Measurements from ENCODE around the gene SUPT5H.
"Not testable (repeated sequence)": the region's sequence is repeated elsewhere in the genome, so short reads cannot be mapped to it uniquely, and the experiment has no call there.

The SUPT5H gene

DNA sequence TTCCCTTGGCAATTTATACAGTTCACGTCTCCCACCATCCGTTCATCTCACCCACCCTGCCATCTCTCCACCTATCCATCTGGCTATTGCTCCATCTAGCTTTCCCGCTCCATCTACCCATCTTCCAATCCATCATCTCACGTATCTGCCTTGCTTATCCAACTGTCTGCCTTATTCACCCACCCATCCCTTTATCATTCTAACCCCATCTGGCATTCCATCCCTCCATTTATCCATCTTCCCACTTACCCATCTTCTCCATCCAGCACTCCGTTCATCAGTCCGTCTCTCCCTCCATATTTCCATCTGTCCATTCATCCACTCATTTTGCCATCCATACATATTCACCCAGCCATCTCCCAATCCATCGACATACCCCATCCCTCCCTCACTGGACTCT lies 19.6 kb upstream of the SUPT5H start:
- DNase-seq (ENCODE audit: low read depth), result no peak

GRCh38 chr19:39426170-39426569 lies 19.2 kb upstream of the SUPT5H start:
- DNase-seq (ENCODE audit: low read depth), result no peak

GRCh38 chr19:39427707-39428106 lies 17.7 kb upstream of the SUPT5H start:
- no peak for DNase-seq (ENCODE audit: low read depth)

GRCh38 chr19:39428283-39429112 lies 16.9 kb upstream of the SUPT5H start:
- DNase-seq (ENCODE audit: low read depth), result no peak

- DNase-seq (ENCODE audit: low read depth), result peak; percentile 64
Observed at GRCh38 chr19:39430675-39431593, 14.4 kb upstream of the SUPT5H start.

DNA sequence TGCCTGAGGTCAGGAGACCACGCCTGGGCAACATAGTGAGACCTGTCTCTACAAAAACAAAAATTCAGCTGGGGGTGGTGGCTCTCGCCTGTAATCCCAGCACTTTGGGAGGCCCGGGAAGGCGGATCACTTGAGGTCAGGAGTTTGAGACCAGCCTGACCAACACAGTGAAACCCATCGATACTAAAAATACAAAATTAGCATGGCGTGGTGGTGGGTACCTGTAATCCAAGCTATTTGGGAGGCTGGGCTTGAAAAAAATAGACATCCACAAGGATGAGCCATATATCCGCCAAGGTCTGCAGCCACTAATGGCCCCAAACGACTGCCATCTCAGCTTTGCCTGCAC lies 12.7 kb upstream of the SUPT5H start:
- DNase-seq (ENCODE audit: low read depth), result no peak

DNA sequence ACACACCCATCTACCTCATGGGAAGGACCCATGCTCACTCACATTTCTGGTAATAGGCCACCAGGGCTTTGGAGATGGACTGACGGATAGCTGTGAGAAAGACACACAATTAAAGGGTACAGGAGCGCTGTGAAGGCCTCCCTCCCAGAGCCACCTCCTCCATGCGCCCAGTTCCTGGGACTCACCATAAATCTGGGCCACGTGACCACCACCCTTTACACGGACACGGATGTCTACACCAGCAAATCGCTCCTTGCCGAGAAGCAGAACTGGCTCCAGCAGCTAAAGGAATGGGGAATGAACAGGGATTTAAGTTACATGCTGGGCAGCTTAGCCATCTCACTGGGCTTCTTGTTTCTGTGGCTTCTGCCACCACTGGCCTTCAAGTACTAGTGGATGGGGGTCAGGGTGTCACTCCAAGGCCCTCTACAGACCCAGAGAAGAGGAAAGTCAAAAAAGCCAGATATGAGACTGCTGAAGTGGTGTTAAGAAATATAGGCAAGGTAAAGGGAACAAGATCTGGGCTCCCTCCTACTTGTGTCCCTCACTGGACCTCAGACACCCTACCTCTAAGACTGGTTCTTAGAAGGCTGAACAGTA lies 11.8 kb upstream of the SUPT5H start:
- no peak for DNase-seq (ENCODE audit: low read depth)

DNA sequence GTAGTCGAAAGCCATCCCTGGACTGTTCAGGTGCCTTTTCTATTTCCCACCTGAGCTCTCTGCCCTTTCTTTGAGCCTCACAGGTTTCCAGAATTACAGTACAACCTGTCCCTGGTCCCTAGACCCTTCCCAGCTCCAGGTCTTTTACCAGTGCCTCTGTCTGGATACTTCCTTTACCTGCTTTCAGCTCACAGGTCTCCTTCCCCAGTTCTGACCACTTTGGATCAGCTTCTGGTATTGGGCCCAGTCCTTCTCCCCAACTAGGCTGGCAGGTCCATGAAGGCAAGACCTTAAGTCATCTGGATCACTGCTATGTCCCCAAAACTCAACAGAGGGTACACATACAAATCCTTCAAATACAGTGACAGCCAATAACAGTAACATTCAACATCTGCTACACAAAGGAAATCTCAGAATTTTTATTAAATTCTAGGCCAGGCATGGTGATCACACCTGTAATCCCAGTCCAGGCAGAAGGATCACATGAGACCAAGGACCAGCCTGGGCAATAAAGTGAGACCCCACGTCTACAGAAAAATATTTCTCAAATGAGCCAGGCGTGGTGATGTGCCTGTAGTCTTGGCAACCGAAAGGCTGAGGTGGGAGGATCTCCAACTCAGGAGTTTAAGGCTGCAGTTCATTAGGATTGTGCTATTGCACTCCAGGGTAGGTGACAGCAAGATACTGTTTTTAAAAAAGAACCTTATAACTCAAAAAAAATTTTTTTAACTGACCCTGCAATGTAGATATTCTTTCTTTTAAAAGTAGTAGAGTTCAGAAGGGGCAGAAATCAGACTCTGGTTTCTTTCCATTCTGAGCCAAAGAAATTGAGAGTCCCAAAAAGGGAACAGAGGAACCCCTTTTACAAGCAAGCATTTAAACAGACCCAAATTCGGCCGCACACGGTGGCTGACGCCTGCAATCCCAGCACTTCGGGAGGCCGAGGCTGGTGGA lies 11.0 kb upstream of the SUPT5H start:
- no peak for DNase-seq (ENCODE audit: low read depth)

DNA sequence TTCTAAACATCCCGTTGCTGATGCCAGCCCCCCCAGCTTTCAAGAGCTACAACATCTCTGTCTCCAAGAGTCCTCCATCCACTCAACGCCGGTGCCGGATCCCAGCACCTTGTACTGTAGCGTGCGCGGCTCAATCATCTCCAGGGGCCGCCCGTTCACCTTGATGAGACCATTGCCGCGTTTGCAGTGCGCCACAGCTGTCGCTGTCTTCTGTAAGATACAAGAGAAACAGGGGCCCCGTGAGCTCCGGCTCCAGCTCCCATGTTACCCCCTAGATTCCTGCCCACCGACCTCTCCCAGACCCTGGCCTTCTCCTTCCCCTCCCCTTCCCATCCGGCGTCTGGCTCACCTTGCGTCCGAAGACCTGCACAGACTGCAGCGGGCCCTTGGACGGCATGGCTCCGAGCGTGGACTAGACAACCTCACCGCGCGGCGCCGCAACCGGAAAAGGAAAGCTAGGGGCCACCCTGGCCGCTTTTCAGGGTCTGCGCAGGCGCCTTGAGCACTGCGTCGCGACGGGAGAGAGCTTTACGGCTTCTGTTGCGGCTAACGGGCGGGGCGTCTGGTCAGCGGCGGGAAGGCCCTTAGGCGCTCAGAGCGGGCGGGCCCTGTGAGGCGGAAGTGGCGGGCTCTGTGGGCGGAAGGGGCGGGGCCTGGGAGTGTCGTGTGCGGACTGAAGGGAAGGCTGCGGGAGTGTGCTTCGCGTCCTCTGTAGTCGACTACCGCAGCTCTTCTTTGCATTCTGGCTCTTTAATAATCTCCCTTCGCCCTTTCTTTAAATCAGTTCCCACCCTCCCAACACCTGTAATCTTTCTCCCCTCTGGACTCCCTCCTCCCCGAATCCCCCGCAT lies 9.7 kb upstream of the SUPT5H start, which contains the start of gene RPS16:
Gene RPS16 (minus strand): TSS at position 451 of the 851 bp plus-strand sequence. CDS start 54 bp downstream, at position 397.
- peak; percentile 100 for DNase-seq (ENCODE audit: low read depth)

DNA sequence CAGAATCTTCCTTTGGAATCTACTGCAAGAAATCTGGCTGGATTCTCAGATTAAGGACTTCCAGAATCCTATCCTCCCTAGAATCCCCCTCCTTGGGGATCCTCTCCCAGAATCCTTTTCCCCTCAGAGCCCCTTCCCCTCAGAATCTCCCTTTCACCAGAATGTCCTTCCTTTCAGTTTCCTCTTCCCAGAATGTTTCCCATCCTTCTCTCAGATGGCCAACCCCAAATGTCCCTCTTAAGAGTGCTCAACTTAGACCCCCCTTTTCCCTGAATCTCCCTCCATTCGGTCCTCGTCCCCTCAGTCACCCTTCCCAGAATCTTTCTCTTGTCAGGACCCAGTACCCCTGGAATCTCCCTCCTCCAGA lies 9.0 kb upstream of the SUPT5H start:
- DNase-seq (ENCODE audit: low read depth), result no peak

DNA sequence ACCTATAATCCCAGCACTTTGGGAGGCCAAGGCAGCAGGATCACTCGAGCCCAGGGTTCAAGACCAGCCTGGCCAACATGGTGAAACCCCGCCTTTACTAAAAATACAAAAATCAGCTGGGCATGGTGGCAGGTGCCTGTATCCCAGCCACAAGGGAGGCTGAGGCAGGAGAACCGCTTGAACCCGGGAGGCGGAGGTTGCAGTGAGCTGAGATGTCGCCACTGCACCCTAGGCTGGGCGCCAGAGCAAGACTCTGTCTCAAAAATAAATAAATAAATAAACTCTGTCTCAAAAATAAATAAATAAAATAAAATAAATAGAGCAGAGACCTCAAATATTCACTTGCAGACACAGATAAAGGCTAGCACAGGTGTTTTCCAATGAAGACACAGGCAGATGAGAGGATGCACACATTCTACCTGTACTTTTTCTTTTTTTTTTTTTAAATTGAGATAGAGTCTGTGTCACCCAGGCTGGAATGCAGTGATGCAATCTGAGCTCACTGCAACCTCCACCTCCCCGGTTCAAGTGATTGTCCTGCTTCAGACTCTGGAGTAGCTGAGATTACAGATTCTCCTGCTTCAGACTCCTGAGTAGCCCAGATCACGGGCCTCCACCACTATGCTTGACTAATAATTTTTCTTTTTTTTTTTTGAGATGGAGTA lies 7.0 kb upstream of the SUPT5H start:
- DNase-seq (ENCODE audit: low read depth), result no peak

- no peak for DNase-seq (ENCODE audit: low read depth)
Observed at GRCh38 chr19:39444598-39445195, 685 bp upstream of the SUPT5H start.

GRCh38 chr19:39446365-39447084 lies 1.1 kb downstream of the SUPT5H start:
- DNase-seq (ENCODE audit: low read depth), result no peak

GRCh38 chr19:39448271-39448670 lies 2.9 kb downstream of the SUPT5H start:
- no peak for DNase-seq (ENCODE audit: low read depth)

GRCh38 chr19:39449116-39449797 lies 3.9 kb downstream of the SUPT5H start:
- DNase-seq (ENCODE audit: low read depth), result no peak

GRCh38 chr19:39451257-39451656 lies 5.9 kb downstream of the SUPT5H start:
- not testable (repeated sequence) for DNase-seq (ENCODE audit: low read depth)

GRCh38 chr19:39463403-39463802 lies 18.0 kb downstream of the SUPT5H start:
- no peak for DNase-seq (ENCODE audit: low read depth)
